ENCODE measurements around the gene ELL2. TPM values are rescaled to one million over a fixed set of nuclear protein-coding genes. Genes with fewer than 3 reads are reported as not detected.

Gene ELL2
- total and polyA plus RNA-seq, 2 donors (not counting 1 experiment from before 2014, with no cell fraction given), result 7.2 to 27.0 TPM

DNA sequence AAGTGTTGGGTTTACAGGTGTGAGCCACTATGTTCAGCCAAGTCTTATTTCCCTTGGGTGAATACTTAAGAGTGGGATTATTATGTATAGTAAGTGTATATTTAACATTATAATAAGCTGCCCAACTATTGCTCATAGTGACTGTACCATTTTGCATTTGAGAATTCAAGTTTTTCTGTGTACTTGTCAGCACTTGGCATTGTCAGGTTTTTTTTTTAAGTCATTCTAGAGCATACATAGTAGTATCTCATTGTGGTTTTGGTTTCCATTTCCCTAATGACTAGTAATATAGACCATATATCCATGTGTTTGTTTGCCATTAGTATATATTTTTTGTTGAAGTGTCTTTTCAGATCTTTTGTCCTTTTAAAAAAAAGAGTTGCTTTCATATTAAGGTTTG lies 10.5 kb upstream of the ELL2 start:
- Histone ChIP-seq H3K9ac (ENCODE audit: low read length) (no peak overlapping the region), H3K9me3 (ENCODE audit: control extremely low read depth in 1 of 3, control insufficient read depth in 2 of 3, insufficient read depth in 1 of 3, low read length in 2 of 3) (no peaks in the 10 kb centered on the region), H3K27ac (ENCODE audit: low read length in 2 of 2) (no peak overlapping the region), H3K4me1 (ENCODE audit: control insufficient read depth in 2 of 2, insufficient read depth in 2 of 2, low read length in 2 of 2) (no peaks in the 10 kb centered on the region), H3K79me2 (ENCODE audit: control insufficient read depth, insufficient read depth, low read length) (no peaks in the 10 kb centered on the region), H4K20me1 (ENCODE audit: control insufficient read depth, insufficient read depth, low read length, poor library complexity, severe bottlenecking) (no peaks in the 10 kb centered on the region), H3K4me3 (ENCODE audit: control extremely low read depth in 1 of 5, extremely low read depth in 1 of 5, insufficient read depth in 1 of 5, low read depth in 2 of 5, low read length in 4 of 5) (no peak overlapping the region), H3K36me3 (replicated peaks in 1 of 2; ENCODE audit: control extremely low read depth in 1 of 2, control insufficient read depth in 1 of 2, extremely low read depth in 1 of 2, insufficient read depth in 2 of 2, low read length in 1 of 2) (no peaks in the 10 kb centered on the region), H2AFZ (ENCODE audit: insufficient read depth, low read depth, low read length, poor library complexity, severe bottlenecking) (no peak overlapping the region), H3K27me3 (replicated peaks in 1 of 4; ENCODE audit: control extremely low read depth in 1 of 4, control insufficient read depth in 3 of 4, insufficient read depth in 4 of 4, low read length in 3 of 4) (peaks cover 0 to 4% (median 0%) of the 10 kb centered on the region in 4 experiments), H3K4me2 (replicated peaks; ENCODE audit: low read depth, low read length, poor library complexity, severe bottlenecking) (no peak overlapping the region)
- POLR2A ChIA-PET, result no interaction called here
- H3K27ac Mint-ChIP-seq, result no peak overlapping the region
- H3K9me3 Mint-ChIP-seq (ENCODE audit: insufficient read depth), result no peaks in the 10 kb centered on the region
- intact Hi-C loops (cut with micrococcal nuclease), result no loop called here
- ATAC-seq (ENCODE audit: low read depth), result no peak
- H3K4me3 Mint-ChIP-seq, result no peak overlapping the region
- no peak for DNase-seq
- TF ChIP-seq, protein P1, sequence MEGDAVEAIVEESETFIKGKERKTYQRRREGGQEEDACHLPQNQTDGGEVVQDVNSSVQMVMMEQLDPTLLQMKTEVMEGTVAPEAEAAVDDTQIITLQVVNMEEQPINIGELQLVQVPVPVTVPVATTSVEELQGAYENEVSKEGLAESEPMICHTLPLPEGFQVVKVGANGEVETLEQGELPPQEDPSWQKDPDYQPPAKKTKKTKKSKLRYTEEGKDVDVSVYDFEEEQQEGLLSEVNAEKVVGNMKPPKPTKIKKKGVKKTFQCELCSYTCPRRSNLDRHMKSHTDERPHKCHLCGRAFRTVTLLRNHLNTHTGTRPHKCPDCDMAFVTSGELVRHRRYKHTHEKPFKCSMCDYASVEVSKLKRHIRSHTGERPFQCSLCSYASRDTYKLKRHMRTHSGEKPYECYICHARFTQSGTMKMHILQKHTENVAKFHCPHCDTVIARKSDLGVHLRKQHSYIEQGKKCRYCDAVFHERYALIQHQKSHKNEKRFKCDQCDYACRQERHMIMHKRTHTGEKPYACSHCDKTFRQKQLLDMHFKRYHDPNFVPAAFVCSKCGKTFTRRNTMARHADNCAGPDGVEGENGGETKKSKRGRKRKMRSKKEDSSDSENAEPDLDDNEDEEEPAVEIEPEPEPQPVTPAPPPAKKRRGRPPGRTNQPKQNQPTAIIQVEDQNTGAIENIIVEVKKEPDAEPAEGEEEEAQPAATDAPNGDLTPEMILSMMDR (IDR thresholded peaks at IDR 0.05), result no peak
- TF ChIP-seq EZH2 (IDR thresholded peaks at IDR 0.05; ENCODE audit: borderline replicate concordance, insufficient read depth, low read depth, low read length, poor library complexity, severe bottlenecking), result no peak
- CTCF ChIA-PET, result no interaction called here
- H3K27me3 Mint-ChIP-seq, result peaks cover 4% of the 10 kb centered on the region
- no peaks in the 10 kb centered on the region for H3K4me1 Mint-ChIP-seq

DNA sequence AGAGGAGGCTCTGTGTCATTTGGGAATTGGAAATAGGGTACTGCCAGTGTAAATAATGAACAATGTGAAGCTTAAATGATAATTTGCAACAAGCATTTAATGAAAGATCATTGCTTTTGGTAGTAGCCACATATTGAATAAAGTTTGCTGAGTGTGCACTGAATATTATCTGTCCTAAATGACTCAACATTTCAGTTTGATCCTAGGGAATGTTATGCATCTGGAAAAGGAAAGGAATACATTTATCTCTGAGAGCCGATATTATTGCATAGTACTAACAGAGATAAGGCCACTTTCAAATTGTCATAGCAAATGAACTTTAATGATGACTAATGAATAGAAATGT lies 8.7 kb upstream of the ELL2 start:
- WGBS (ENCODE audit: insufficient coverage), result no CpG with 5 or more reads among the region's 1 CpG
- no peak overlapping the region for H3K4me3 Mint-ChIP-seq
- ChIA-PET CTCF (interaction anchor here (0.6 to 1.3 kb wide), 3 partner anchors 9 to 1038 kb away, joined by 3 read pairs; partner anchors contain the start of gene ELL2), POLR2A (no interaction called here)
- H3K27me3 Mint-ChIP-seq, result peaks cover 7% of the 10 kb centered on the region
- H3K4me1 Mint-ChIP-seq, result no peaks in the 10 kb centered on the region
- DNase-seq (no peak), ATAC-seq (ENCODE audit: low read depth) (no peak)
- Histone ChIP-seq H2AFZ (ENCODE audit: insufficient read depth, low read depth, low read length, poor library complexity, severe bottlenecking) (no peak overlapping the region), H3K4me3 (ENCODE audit: control extremely low read depth in 1 of 5, extremely low read depth in 1 of 5, insufficient read depth in 1 of 5, low read depth in 2 of 5, low read length in 4 of 5) (no peak overlapping the region), H3K4me1 (ENCODE audit: control insufficient read depth in 2 of 2, insufficient read depth in 2 of 2, low read length in 2 of 2) (no peaks in the 10 kb centered on the region), H3K4me2 (replicated peaks; ENCODE audit: low read depth, low read length, poor library complexity, severe bottlenecking) (no peak overlapping the region), H3K27me3 (replicated peaks in 1 of 4; ENCODE audit: control extremely low read depth in 1 of 4, control insufficient read depth in 3 of 4, insufficient read depth in 4 of 4, low read length in 3 of 4) (no peaks in the 10 kb centered on the region), H3K9me3 (ENCODE audit: control extremely low read depth in 1 of 3, control insufficient read depth in 2 of 3, insufficient read depth in 1 of 3, low read length in 2 of 3) (no peaks in the 10 kb centered on the region), H3K9ac (ENCODE audit: low read length) (no peak overlapping the region), H3K79me2 (ENCODE audit: control insufficient read depth, insufficient read depth, low read length) (no peaks in the 10 kb centered on the region), H3K27ac (ENCODE audit: low read length in 2 of 2) (no peak overlapping the region), H3K36me3 (replicated peaks in 1 of 2; ENCODE audit: control extremely low read depth in 1 of 2, control insufficient read depth in 1 of 2, extremely low read depth in 1 of 2, insufficient read depth in 2 of 2, low read length in 1 of 2) (no peaks in the 10 kb centered on the region), H4K20me1 (ENCODE audit: control insufficient read depth, insufficient read depth, low read length, poor library complexity, severe bottlenecking) (no peaks in the 10 kb centered on the region)
- no peak for TF ChIP-seq EZH2 (IDR thresholded peaks at IDR 0.05; ENCODE audit: borderline replicate concordance, insufficient read depth, low read depth, low read length, poor library complexity, severe bottlenecking)
- TF ChIP-seq, protein P1 (IDR thresholded peaks at IDR 0.05), result no peak
- no peak overlapping the region for H3K27ac Mint-ChIP-seq
- H3K9me3 Mint-ChIP-seq (ENCODE audit: insufficient read depth), result no peaks in the 10 kb centered on the region
- intact Hi-C loops (cut with micrococcal nuclease), result no loop called here
